ENCODE measurements around the gene RIPOR3.

- TF ChIP-seq CTCF (IDR thresholded peaks at IDR 0.05) (no peak), ZFX (IDR thresholded peaks at IDR 0.05; ENCODE audit: borderline replicate concordance) (no peak)
These were observed 122.8 kb downstream of the RIPOR3 start for GRCh38 chr20:50568549-50568942.

All from 22Rv1 (cell line).